HCT116 (cell line): ENCODE data around the gene THSD4. TPM values are rescaled to one million over a fixed set of nuclear protein-coding genes. Genes with fewer than 3 reads are reported as not detected.

Experiments
- ATAC-seq: fragments of 200-7000 bp; cut with Tn5 transposase; 2 replicates; pipeline ENCODE4 v1.9.1; 2020; ENCODE audit warnings: mild to moderate bottlenecking, moderate library complexity
- BruUV-seq: library from RNA; stranded (reverse); fragments of 400-500 nt; replicated peaks from 2 replicates; lab custom pipeline; 2021; lab: Mats Ljungman, UMichigan
- CTCF ChIA-PET: fragments of 300-600 bp; sonication (Branson Sonifier 250); formaldehyde crosslinking; loops from one replicate; lab custom pipeline; 2021; ENCODE audit warnings: antibody characterized with exemption; lab: Charles Lee
- POLR2A ChIA-PET: fragments of 300-600, 350-600 bp; sonication (Branson Sonifier 250); formaldehyde crosslinking; loops from one replicate; lab custom pipeline; 2021; ENCODE audit warnings: antibody characterized with exemption; lab: Charles Lee
- RAD21 ChIA-PET, 2 experiments: fragments of 300-600 bp; sonication (Branson Sonifier 250); formaldehyde crosslinking; loops; one replicate each; lab custom pipeline; 2023; ENCODE audit warnings: low total read pairs in 2 of 2; ENCODE audit not compliant: uncharacterized antibody in 2 of 2, unreplicated experiment in 2 of 2, low non-redundant PET in 1 of 2; lab: Charles Lee
- DNase-seq: peaks from one replicate; pipeline ENCODE4 v3.0.0-alpha.2; 2010; ENCODE audit warnings: low read depth, low spot score
- H2AFZ ChIP-seq: fragments of 200-600 bp; shearing (Covaris generic), sonication (generic); 2 replicates; pipeline ENCODE4 v1.6.1; 2017; ENCODE audit warnings: low read depth, mixed run types, mixed read lengths, antibody characterized with exemption, low read length; ENCODE audit not compliant: poor library complexity, severe bottlenecking
- H3K27ac ChIP-seq: 2 replicates; pipeline ENCODE4 v1.5.1; 2012; ENCODE audit warnings: low read depth, low read length
- H3K27me3 ChIP-seq: fragments of 200-600 bp; sonication (generic); 2 replicates; pipeline ENCODE4 v1.6.1; 2016; ENCODE audit warnings: mixed run types, low read length, mixed read lengths; ENCODE audit not compliant: insufficient read depth
- H3K36me3 ChIP-seq, 2 experiments: fragments of 200-500 bp in 1 of 2; fragments of 200-600 bp in 1 of 2; sonication (Bioruptor generic) in 1 of 2; sonication (generic) in 1 of 2; 2 replicates each; pipeline versions ENCODE4 v1.5.1 to v1.6.1; 2014 to 2016; ENCODE audit warnings: low read length in 2 of 2, inconsistent platforms in 1 of 2, mixed read lengths in 1 of 2, mixed run types in 1 of 2; ENCODE audit not compliant: insufficient read depth in 2 of 2, control insufficient read depth in 1 of 2
- H3K4me1 ChIP-seq, 2 experiments: fragments of 200-600 bp in 1 of 2; sonication (generic) in 1 of 2; 2 replicates each; pipeline versions ENCODE4 v1.5.1 to v1.6.1; 2012 to 2017; ENCODE audit warnings: low read length in 2 of 2, inconsistent platforms in 1 of 2, mild to moderate bottlenecking in 1 of 2, mixed read lengths in 1 of 2, mixed run types in 1 of 2, moderate library complexity in 1 of 2; ENCODE audit not compliant: insufficient read depth in 2 of 2, control insufficient read depth in 1 of 2
- H3K4me2 ChIP-seq: fragments of 200-600 bp; sonication (generic); 2 replicates; pipeline ENCODE4 v1.6.1; 2017; ENCODE audit warnings: mixed run types, low read length, mixed read lengths
- H3K4me3 ChIP-seq, 2 experiments: fragments of 200-600 bp in 1 of 2; sonication (generic) in 1 of 2; replicated peaks in 1 of 2; 2 replicates each; pipeline ENCODE4 v1.5.1; 2011 to 2016; ENCODE audit warnings: low read length in 2 of 2, control low read depth in 1 of 2, low read depth in 1 of 2, mild to moderate bottlenecking in 1 of 2, mixed read lengths in 1 of 2, mixed run types in 1 of 2
- H3K79me2 ChIP-seq: fragments of 200-600 bp; sonication (generic); 2 replicates; pipeline ENCODE4 v1.6.1; 2017; ENCODE audit warnings: mild to moderate bottlenecking, mixed run types, low read length, moderate library complexity, mixed read lengths; ENCODE audit not compliant: insufficient read depth
- H3K9ac ChIP-seq: fragments of 200-600 bp; sonication (generic); 2 replicates; pipeline ENCODE4 v1.6.1; 2016; ENCODE audit warnings: low read length, mixed read lengths
- H3K9me2 ChIP-seq: fragments of 200-600 bp; sonication (generic), shearing (Covaris generic); 2 replicates; pipeline ENCODE4 v1.6.1; 2017; ENCODE audit warnings: mixed run types, mild to moderate bottlenecking, moderate library complexity; ENCODE audit not compliant: insufficient read depth
- H3K9me3 ChIP-seq, 2 experiments: fragments of 200-500 bp in 1 of 2; fragments of 200-600 bp in 1 of 2; sonication (Bioruptor generic) in 1 of 2; sonication (generic) in 1 of 2; 2 replicates each; pipeline ENCODE4 v1.6.1; 2014 to 2017; ENCODE audit warnings: low read length in 2 of 2, mixed read lengths in 2 of 2, inconsistent platforms in 1 of 2, low read depth in 1 of 2, mild to moderate bottlenecking in 1 of 2, mixed run types in 1 of 2, moderate library complexity in 1 of 2; ENCODE audit not compliant: control insufficient read depth in 1 of 2, insufficient read depth in 1 of 2
- H4K20me1 ChIP-seq: fragments of 200-600 bp; sonication (generic), shearing (Covaris generic); 2 replicates; pipeline ENCODE4 v1.6.1; 2017; ENCODE audit warnings: mixed run types, mild to moderate bottlenecking, moderate library complexity; ENCODE audit not compliant: insufficient read depth
- CEBPB ChIP-seq: IDR thresholded peaks from 2 replicates; pipeline ENCODE4 v1.6.1; 2012; ENCODE audit warnings: low read depth
- CTCF ChIP-seq, 3 experiments: fragments of 200-600 bp in 1 of 3; sonication (generic) in 1 of 3; IDR thresholded peaks in 2 of 3; conservative IDR thresholded peaks in 1 of 3; 2 replicates each; pipeline ENCODE4 v1.5.1; 2012 to 2017; ENCODE audit warnings: low read depth in 2 of 3, low read length in 2 of 3, antibody characterized with exemption in 1 of 3, borderline replicate concordance in 1 of 3, control low read depth in 1 of 3, mild to moderate bottlenecking in 1 of 3, mixed read lengths in 1 of 3, mixed run types in 1 of 3, moderate library complexity in 1 of 3; ENCODE audit not compliant: insufficient read depth in 1 of 3
- EGR1 ChIP-seq: IDR thresholded peaks from 2 replicates; pipeline ENCODE4 v1.6.1; 2012; ENCODE audit warnings: low read depth
- ELF1 ChIP-seq: IDR thresholded peaks from 2 replicates; pipeline ENCODE4 v1.6.1; 2012; ENCODE audit warnings: low read depth, borderline replicate concordance
- EZH2 ChIP-seq: fragments of 200-600 bp; sonication (generic); IDR thresholded peaks from 2 replicates; pipeline ENCODE4 v1.6.1; 2017; ENCODE audit warnings: antibody characterized with exemption, mixed run types
- EZH2phosphoT487 ChIP-seq: fragments of 200-600 bp; IDR thresholded peaks from 2 replicates; pipeline ENCODE4 v1.6.1; 2018; ENCODE audit warnings: antibody characterized with exemption, borderline replicate concordance
- FOSL1 ChIP-seq: IDR thresholded peaks from 2 replicates; pipeline ENCODE4 v1.6.1; 2012; ENCODE audit warnings: low read depth
- RAD21 ChIP-seq: IDR thresholded peaks from 2 replicates; pipeline ENCODE4 v1.6.1; 2012; ENCODE audit warnings: low read depth, mild to moderate bottlenecking
- TCF7L2 ChIP-seq: IDR thresholded peaks from 2 replicates; pipeline ENCODE4 v1.7.0; 2011; ENCODE audit warnings: borderline replicate concordance, inconsistent platforms; ENCODE audit not compliant: insufficient read depth, insufficient read length; ENCODE audit errors: extremely low read depth
- ZFX ChIP-seq: fragments of 450-650 bp; IDR thresholded peaks from 2 replicates; pipeline ENCODE4 v1.6.1; 2017
- ZNF274 ChIP-seq: fragments of 200-500 bp; sonication (Bioruptor generic); IDR thresholded peaks from 2 replicates; pipeline ENCODE4 v1.6.1; 2014; ENCODE audit warnings: mild to moderate bottlenecking, low read depth, low read length, inconsistent platforms
- intact Hi-C: fragments of 100-400 bp; cut with micrococcal nuclease; formaldehyde crosslinking; loops from 2 replicates; pipeline ENCODE4 v1.10.0; 2022
- total RNA-seq: library from RNA; stranded (reverse); gene quantifications from one replicate; pipeline ENCODE4 v1.2.1, GENCODE V29; 2021; ENCODE audit not compliant: unreplicated experiment

The THSD4 gene
- total RNA-seq, 1 experiment from 2014 or later, result 30.5 TPM

GRCh38 chr15:71462638-71463037, 347.4 kb downstream of the THSD4 start (continued):
- TF ChIP-seq FOSL1 (no peak), TCF7L2 (no peak), ZNF274 (no peak), EZH2 (no peak), EZH2phosphoT487 (no peak), CTCF (IDR thresholded peaks at IDR 0.05 in 2 of 3, conservative IDR thresholded peaks at IDR 0.05 in 1 of 3; ENCODE audit: borderline replicate concordance in 1 of 3, insufficient read depth in 1 of 3, low read depth in 2 of 3, low read length in 2 of 3) (no peak), ZFX (no peak), CEBPB (no peak)

- Histone ChIP-seq H3K9ac (no peak overlapping the region), H3K4me1 (peaks cover 5 to 6% of the 10 kb centered on the region in 2 experiments; a peak in 3 of 4 replicates), H3K4me2 (no peak overlapping the region), H3K79me2 (no peaks in the 10 kb centered on the region), H3K4me3 (no peak overlapping the region), H3K9me3 (no peaks in the 10 kb centered on the region), H3K9me2 (no peaks in the 10 kb centered on the region), H3K36me3 (no peaks in the 10 kb centered on the region), H3K27ac (no peak overlapping the region), H3K27me3 (no peaks in the 10 kb centered on the region), H4K20me1 (no peaks in the 10 kb centered on the region), H2AFZ (no peak overlapping the region)
- DNase-seq (no peak), ATAC-seq (no peak)
- intact Hi-C loops, result no loop called here
- ChIA-PET RAD21 (no interaction called here), CTCF (no interaction called here), POLR2A (no interaction called here)
- BruUV-seq, result no TSS peak
- TF ChIP-seq ELF1 (no peak), CEBPB (no peak), RAD21 (no peak), FOSL1 (no peak), EGR1 (no peak)
These were observed 347.9 kb downstream of the THSD4 start for GRCh38 chr15:71463156-71463665.
